Stimulated activated CD8-positive, alpha-beta memory T cell treated with anti-CD3 and anti-CD28 coated beads, Interleukin-4, amount 100 ng/mL, for 1 hour (primary cell): Measurements from ENCODE around the gene SAMD7.

Source experiments
- DNase-seq, 2 donors: peaks; one replicate each; pipeline ENCODE4 v3.0.0-alpha.2; 2020; ENCODE audit warnings: low read depth in 2 of 2, low spot score in 1 of 2

The SAMD7 gene, protein sequence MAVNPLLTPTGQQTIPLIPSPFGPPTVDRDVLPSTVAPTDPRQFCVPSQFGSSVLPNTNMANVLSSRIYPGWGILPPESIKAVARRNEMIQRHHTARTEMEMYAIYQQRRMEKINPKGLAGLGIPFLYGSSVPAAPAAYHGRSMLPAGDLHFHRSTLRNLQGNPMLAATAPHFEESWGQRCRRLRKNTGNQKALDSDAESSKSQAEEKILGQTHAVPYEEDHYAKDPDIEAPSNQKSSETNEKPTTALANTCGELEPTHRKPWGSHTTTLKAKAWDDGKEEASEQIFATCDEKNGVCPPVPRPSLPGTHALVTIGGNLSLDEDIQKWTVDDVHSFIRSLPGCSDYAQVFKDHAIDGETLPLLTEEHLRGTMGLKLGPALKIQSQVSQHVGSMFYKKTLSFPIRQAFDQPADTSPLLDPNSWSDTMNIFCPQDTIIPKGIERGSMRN

DNA sequence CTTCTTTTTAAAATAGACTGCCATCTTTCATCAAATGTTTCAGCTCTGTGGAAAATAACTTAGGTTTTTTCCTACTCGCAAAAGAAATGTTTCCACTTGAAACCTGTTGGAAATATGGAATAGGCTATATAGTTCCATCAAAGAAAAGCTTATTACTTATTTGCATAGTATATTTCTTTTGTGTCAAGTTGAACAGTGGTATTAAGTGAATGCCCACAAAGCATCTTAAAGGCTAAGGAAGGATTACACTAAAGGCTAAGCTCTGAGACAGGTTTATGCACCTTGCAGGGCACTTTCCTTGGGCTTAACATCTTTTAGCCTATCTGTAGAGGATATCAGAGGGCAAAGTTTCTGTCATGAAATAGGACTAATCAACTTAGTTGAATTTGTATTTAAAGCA lies at the start of gene SAMD7:
TSS of gene SAMD7 (plus strand) at position 301 of the 400 bp plus-strand sequence. CDS start 7,927 bp downstream, outside the sequence.
- DNase-seq, result no peak

DNA sequence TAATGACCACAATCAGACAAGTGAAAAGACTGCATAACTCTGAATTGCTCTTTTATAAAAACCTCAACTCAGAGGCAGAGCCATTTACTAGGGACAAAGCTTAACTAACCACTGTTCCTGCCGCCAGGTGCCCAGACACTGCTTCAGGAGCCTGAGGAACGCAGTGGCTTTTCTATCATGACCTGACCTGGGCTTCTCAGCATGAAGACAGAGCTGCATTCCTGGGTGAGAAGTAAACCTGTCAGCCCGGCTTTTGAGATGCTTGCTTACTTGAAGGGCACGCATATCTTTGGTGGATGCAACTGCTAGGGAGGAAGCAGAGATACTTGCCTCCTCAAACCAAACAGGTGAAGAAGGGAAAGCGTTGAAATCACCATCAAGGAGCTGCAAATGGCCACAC lies 49.5 kb upstream of the SAMD7 start:
- DNase-seq, result no peak

DNA sequence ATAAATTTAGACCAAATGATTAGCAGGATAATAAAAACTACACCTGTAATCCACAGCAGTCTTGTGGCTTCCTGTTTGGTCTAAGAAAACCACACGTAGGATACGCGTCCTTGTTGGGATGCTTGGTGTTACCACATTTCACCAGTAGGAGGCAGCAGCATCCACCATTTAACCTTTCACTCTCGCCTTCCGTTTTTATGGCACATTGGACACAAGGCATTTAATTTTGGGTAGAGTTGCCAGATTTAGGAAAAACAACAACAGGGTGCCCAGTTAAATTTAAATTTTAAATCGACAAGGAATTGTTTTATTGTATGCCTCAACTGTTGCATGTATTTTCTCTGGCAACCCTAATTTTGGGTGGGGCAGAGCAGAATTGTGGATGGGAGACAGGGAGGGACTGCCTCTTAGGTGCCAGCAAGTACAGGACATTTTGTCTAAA lies 47.9 kb upstream of the SAMD7 start:
- peak; percentile 11 to 35 for DNase-seq

DNA sequence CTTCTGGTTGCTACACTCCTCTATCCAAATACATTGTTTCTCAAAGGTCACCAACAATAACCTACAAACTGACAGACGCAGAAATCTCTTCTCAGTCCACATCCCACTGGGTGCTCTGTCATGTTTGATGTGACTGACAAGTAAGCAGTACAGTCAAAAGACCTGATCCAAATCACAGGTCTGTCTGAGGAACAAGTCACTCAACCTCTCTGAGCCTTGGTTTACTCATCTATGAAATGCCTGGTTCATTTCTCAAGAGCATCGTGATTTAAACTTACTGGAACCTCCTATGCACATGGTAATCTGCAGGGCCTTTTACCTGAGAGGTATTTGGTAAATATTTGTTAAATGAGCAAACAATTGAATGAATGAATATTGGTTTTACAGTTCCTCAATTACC lies 47.1 kb upstream of the SAMD7 start:
- no peak for DNase-seq

DNA sequence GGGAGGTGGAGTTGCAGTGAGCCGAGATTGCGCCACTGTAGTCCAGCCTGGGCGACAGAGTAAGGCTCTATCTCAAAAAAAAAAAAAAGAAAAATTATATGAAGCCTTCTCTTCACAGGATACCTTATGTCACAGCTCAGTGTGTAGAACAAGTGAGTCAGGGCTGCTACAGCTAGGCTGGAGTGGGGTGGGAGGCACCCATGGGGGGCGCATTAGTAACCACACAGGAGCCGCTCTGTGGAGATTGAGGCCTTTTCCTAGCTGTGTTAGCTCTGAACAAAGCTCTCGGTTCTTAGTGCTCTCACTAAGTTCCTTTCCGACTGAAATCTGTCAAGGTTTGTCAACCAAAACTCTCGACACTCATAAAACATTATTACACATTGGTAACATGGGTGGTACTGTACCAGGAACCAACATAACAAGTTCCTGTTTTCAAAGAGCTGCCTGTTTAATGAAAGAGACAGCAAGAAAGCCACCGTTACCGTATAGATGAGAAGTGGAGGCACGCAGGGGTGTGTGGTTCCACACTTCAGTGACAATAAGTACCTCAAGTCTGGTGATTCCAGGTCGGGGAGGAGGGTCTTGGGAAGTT lies 46.1 kb upstream of the SAMD7 start:
- no peak for DNase-seq

DNA sequence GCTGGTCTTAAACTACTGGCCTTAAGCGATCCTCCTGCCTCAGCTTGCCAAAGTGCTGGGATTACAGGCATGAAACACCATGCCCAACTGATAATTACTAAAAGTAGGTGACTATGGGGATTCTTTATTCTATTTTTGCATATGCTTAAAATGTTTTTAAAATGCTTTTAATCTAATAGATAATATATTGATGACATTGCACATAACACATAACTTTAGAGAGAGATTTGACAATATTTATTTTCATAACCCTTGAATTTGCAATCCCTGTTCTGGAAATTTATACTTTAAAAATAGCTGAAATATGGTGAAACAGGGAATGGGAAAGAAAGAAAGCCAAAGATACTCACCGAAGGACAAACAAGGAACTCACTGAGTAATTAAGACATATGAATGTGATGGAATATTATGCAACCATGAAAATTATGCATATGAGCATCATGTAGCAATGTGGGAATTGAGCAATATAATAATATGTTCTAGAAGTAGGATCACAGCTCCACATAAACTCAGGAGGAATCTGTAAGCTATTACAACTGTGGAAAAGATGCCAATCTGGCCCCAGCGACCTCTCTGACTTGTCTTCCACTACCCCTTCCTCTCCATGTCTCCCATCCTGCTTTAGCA lies 43.7 kb upstream of the SAMD7 start:
- no peak for DNase-seq

DNA sequence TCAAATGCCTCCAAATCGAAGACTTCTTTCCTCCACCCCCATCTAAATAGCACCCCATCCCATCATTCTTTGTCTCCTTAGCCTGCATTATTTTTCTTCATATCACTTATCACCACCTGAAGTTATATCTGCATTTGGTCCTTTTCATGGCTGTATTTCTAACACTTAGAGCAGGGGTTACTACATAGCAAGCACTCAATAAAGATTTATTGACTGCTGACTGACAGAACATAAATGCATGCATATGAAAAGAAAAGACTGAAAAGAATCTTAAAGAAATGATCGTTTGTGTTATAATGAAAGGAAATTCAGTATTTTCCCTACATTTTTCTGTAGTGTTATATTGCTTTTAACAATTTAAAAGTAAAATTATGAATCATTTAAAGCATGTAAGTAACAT lies 43.0 kb upstream of the SAMD7 start:
- DNase-seq, result no peak

DNA sequence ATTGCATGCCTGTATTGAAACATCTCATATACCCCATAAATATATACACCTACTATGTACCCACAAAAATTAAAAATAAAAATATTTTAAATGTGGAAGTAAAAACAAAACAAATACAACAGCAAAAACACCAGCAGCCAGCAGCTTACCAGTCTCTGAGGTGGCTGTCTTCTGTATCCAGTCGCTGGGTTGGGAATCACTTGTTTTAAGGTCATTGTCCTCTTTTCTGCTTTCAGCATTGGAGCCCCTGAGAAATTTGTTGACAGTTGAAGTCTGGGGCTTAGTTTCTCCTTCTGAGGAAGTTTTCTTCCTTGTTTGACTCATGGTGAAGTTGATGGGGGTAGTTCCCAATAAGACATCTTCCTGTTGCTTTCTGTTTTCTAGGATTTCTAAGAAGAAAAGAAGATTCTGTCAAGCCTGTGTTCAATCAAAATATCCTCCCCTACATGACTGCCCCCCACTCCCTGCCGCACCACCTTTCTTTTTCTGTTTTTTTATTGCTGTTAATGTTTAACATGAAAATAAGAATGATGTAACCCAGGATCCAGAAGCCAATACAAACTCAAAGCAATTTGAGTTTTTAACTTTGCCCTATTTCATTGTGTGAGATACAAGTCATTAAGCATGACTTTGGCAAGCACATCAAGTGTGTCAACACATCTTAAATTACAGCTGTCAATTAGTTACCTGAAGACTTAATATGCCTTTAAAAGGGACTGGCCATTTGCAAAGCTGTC lies 41.7 kb upstream of the SAMD7 start, which contains the start of gene LRRC31:
TSS of gene LRRC31 (minus strand) at position 452 of the 737 bp plus-strand sequence. CDS start at position 324, 128 bp downstream.
- no peak for DNase-seq

DNA sequence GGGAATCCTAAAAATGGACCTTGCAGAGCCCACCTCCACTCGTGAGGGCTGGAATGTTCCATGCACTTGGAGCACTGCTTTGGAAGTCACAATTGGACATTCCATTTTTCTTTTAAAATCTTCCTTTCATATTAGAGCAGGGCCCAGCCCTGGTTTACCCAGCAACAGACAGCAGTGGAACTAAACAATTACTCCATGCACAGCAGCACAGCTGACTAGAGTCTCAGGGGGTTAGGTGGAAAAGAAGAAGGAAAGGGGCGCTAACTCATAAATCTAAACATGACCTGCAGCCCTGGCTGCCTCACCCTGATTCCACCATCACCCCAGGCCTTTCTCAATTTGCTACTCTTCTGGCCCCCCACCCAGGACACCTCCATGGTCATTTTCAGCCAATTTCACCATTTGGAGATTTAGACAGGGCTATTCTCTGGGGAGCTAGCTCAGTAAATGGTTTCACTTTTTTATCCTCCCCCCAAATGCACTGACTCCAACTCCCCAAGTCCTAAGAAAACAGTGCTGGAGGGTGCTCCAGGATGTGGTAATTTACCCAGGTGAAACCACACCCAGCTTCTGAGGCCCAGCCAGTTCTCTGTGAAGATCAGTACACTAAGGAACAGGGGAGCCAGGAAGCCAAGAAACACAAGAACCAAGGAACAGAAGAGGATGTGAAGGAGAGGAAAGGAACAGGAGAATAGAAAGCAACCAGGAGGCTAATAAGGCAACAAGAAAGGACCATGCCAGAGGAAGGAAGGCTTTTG lies 40.1 kb upstream of the SAMD7 start:
- DNase-seq, result no peak

DNA sequence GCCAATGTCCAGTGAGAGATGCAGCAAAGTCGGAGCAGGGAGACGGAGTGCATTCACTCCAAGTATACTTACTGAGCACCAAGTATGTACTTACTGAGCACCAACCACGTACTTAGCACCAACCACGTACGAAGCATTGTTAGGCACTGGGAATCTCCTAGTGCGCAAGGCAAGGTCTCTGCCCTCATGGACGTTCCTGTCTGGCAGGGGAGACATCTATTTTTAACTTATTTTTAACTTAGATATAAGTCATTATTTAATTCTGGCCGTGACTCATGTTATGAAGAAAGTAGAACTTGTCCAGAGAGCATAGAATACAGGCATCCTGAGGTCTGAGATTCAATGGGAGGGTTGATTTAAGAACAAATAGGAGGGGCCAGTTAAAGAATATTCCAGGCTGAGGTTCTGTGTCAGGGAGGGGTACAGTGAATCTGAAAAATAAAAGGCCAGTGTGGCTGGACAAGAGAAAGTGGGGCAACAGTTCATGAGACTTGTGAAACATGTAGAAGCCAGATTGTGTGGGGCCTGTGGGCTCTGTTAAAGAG lies 32.3 kb upstream of the SAMD7 start:
- no peak for DNase-seq

DNA sequence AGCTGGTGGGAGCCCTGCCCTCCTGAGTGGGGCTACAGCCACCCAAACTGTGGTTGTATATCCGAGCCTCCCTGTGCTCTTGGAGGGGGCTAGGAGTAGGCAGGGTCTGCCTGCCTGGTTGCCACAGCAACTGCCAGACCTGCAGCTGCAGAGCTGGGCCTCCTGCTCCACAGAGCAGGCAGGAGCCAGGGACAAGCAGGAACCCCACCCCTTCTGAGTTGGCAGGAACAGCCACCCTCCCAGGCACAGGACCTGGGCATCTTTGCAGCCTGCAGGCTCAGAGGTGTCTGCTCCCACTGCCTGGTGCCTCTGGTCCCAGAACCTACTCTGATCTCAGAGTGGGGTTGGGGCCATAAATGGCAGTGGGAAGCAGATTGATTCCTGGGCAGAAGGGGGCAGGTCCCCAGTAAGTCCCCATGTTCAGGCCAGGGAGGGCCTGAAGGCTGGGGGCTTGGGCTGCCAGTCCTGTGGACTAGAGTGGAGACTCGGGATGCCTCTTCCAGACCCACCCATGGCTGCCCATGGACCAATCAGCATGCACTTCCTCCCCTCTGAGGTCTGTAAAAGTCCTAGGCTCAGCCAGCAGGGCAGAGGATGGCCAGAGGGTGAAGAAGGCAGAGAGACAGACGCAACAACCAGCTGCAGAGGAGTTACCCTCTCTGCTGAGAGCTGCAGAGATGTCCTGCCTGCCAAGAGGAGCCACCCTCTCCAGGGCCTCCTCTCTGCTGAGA lies 31.4 kb upstream of the SAMD7 start:
- DNase-seq, result no peak

DNA sequence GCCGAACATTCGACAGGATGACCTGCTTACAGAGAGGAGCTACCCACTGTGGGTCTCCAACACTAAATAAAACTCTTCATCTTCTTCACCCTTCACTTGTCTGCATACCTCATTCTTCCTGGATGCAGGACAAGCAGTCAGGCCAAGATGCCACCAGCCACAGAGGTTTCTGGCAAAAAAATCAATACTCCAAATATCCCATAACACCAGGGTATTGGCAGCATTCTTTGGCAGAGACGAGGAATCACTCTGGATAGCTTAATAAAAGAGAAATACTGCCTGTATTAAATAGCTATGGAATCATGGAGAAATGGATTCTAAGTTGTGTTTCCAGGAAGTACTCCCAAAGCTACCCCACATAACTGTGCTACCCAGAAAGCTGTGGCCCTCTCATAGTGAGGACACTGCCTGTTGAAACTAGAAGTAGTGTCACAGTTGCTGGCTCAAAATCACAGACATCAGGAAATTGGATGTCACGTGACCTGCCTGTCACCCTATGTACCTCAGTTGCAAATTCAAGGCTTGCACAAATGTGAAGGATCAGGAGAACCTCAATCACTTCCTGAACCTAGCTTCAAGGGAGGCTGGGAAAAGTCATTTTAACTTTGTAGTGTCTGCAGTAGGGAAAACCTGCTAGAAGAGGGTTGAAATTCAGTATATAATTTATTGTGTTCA lies 30.7 kb upstream of the SAMD7 start:
- no peak for DNase-seq

DNA sequence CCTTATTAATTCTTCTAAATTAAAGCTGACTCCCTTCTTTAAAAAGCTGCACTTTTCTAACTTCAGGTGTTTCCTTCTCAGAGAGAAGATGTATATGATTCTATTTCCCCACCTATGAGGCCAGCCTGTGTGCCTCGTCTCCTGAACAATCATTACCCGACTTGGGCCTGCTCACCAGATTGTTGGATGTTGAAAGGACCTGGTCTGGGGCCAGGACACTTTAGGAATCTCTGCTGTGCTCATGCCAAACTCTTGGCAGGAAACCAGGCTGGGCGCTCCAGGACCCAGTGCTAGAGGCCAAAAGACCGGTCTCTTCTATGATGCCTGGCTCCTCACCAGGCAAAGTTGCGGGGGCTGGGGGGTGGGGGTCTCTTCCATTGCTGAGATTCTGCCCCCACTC lies 24.7 kb upstream of the SAMD7 start:
- DNase-seq, result no peak

DNA sequence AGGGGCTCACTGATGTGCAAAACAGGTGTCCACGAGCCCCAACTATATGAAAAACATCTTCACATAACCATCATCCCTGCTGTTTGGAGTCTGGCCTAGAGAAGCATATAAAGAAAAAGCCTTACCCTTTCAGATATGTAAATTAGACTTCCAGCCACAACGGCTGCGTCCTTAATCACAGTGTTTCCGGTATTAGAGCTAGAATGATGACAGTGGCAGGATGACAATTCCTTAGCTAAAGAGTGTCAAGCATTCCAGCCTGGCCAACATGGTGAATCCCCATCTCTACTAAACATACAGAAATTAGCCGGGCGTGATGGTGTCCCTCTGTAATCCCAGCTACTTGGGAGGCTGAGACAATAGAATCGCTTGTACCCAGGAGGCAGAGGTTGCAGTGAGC lies 19.5 kb upstream of the SAMD7 start:
- no peak for DNase-seq

DNA sequence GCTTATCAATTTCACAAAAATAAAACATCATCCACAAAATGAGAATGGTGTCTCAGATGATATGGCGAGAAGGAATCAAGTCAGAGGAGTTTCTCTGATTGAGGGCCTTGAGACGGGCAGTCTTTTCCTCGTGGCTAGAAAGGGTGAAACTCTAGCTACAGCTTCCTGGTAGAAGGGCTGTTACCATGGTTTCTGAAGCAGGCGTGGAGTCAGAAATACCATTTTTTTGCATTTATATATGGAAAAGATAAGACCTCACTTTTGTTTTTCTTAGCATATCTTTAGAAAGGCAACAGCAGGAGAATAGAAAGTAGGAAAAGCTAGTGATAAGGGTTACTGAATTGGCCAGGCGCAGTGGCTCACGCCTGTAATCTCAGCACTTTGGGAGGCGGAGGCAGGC lies 17.3 kb upstream of the SAMD7 start:
- DNase-seq, result no peak

DNA sequence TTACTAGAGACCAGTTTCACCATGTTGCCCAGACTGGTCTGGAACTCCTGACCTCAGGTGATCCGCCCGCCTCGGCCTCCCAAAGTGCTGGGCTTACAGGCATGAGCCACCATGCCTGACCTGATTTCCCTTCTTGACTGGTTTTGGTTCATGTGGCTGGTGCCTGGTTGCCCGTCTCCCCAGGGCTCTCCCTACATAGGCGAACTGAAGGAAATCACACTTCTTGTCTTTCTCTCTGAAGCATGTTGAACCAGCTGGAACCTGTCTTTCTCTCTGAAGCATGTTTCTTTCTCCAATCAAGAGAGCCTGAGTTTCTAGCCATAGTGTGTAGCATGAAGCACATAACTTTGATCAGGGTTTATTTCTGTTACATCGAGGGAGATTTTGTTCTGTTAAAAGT lies 16.3 kb upstream of the SAMD7 start:
- no peak for DNase-seq

DNA sequence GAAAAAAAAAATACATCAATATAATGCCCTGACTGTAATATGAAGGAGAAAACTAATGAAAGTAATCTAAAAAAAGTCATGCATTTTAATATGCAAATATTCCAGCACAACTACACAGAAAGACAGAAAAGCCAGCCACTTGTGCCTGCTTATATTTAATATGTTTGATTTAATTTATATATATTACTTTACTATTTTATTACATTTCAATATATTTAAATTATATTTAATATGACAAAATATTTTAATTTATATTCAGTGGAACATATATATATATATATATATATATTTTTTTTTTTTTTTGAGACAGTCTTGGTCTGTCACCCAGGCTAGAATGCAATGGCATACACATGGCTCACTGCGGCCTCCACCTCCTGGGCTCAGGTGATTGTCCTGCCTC lies 14.1 kb upstream of the SAMD7 start:
- no peak for DNase-seq

DNA sequence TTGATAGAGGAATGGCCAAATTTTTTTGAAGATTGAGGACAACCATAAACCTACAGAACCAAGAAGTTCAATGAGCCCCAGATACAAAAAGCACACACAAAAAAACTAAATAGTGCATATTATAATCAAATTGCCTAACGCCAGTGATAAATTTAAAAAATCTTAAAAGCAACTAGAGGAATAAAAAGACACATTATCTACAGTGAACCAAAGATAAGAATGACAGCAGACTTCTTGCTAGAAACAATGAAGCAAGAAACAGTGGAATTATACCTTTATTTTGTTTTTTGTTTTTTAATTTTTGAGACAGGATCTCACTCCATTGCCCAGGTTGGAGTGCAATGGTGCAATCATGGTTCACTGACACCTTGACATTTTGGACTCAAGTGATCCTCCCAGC lies 9.9 kb upstream of the SAMD7 start:
- no peak for DNase-seq

DNA sequence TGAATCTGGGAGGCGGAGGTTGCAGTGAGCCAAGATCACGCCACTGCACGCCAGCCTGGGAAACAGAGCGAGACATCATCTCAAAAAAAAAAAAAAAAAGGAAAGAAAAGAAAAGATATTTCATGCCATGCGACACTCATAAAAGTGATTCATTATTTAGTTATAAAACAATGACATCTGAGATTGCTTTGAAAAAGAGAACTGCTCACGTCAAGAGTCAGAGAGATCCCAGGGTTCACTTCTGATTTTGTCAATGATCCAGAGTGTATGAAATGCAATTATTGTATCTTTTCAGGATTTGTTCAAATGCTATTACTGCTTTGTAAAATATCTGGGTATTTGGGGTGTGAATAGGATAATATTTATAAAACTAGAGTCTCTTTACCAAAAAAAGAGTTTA lies 6.0 kb upstream of the SAMD7 start:
- no peak for DNase-seq
